ENCODE data around the gene S100A4. TPM values are rescaled to one million over a fixed set of nuclear protein-coding genes. Genes with fewer than 3 reads are reported as not detected.

The S100A4 gene
- total and polyA plus RNA-seq, 2 experiments from 2014 or later = 14.2 to 36.0 TPM

GRCh38 chr1:153532769-153533599 lies 12.6 kb downstream of the S100A4 start:
- Histone ChIP-seq H3F3A (replicated peaks; ENCODE audit: low read depth) (peaks cover 16% of the 10 kb centered on the region; the same call in 1 of the 2 replicates), H3K4me3 (peak overlapping the region; percentile 55), H3K9me2 (ENCODE audit: insufficient read depth) (no peaks in the 10 kb centered on the region), H2AFZ (peak overlapping the region; percentile 43), H3K4me2 (peak overlapping the region; percentile 78), H3K79me2 (replicated peaks; ENCODE audit: insufficient read depth) (no peaks in the 10 kb centered on the region), H3K4me1 (ENCODE audit: insufficient read depth) (peaks cover 29% of the 10 kb centered on the region), H3K27ac (ENCODE audit: low read depth) (no peak overlapping the region), H3K27me3 (ENCODE audit: insufficient read depth) (peaks cover 32% of the 10 kb centered on the region), H3K36me3 (ENCODE audit: insufficient read depth) (no peaks in the 10 kb centered on the region), H4K20me1 (replicated peaks; ENCODE audit: insufficient read depth) (no peaks in the 10 kb centered on the region)
- H3K4me3 Mint-ChIP-seq = peak overlapping the region; percentile 73
- ATAC-seq (peak; percentile 83), DNase-seq (ENCODE audit: low spot score) (peak; percentile 97)
- no peak overlapping the region for H3K27ac Mint-ChIP-seq
- H3K4me1 Mint-ChIP-seq = peaks cover 37% of the 10 kb centered on the region
- H3K36me3 Mint-ChIP-seq (ENCODE audit: low read depth) = no peaks in the 10 kb centered on the region; the same call in 2 of the 3 replicates
- peaks cover 35% of the 10 kb centered on the region for H3K27me3 Mint-ChIP-seq (ENCODE audit: insufficient read depth, low read depth, poor library complexity)
- TF ChIP-seq STAT1 (IDR thresholded peaks at IDR 0.05; ENCODE audit: unreplicated experiment) (no peak), ZNF331 (CRISPR knock-in tag; IDR thresholded peaks at IDR 0.05; ENCODE audit: low read depth) (peak; percentile 73), NANOG (IDR thresholded peaks at IDR 0.05; ENCODE audit: borderline replicate concordance) (no peak)
- TF ChIP-seq, protein P1, sequence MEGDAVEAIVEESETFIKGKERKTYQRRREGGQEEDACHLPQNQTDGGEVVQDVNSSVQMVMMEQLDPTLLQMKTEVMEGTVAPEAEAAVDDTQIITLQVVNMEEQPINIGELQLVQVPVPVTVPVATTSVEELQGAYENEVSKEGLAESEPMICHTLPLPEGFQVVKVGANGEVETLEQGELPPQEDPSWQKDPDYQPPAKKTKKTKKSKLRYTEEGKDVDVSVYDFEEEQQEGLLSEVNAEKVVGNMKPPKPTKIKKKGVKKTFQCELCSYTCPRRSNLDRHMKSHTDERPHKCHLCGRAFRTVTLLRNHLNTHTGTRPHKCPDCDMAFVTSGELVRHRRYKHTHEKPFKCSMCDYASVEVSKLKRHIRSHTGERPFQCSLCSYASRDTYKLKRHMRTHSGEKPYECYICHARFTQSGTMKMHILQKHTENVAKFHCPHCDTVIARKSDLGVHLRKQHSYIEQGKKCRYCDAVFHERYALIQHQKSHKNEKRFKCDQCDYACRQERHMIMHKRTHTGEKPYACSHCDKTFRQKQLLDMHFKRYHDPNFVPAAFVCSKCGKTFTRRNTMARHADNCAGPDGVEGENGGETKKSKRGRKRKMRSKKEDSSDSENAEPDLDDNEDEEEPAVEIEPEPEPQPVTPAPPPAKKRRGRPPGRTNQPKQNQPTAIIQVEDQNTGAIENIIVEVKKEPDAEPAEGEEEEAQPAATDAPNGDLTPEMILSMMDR (conservative IDR thresholded peaks at IDR 0.05; ENCODE audit: low read depth in 2 of 2) = peak; percentile 97 to 99
- no peaks in the 10 kb centered on the region for H3K9me3 Mint-ChIP-seq

DNA sequence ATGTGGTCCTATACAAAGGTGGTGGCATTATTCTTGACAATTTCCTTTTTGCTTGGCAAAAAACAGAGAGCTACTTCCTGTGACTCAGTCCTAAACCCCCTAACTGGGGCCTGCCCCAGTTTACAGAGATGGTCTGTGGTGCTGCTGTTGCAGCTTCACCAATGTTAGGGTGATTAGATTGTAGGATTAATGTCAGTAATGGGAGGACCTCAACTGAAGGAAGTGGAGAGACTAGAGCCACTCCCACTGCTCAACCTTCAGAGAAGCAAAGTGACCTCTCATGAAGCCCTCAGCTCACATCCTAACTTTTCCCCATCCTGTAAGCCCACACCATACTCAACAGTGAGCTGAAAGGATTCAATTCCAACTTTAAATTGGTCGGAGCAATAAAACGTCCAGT lies 13.4 kb downstream of the S100A4 start:
- Histone ChIP-seq H4K20me1 (replicated peaks; ENCODE audit: insufficient read depth) (no peaks in the 10 kb centered on the region), H3K9me2 (ENCODE audit: insufficient read depth) (no peaks in the 10 kb centered on the region), H3K27ac (ENCODE audit: low read depth) (no peak overlapping the region), H3K36me3 (ENCODE audit: insufficient read depth) (no peaks in the 10 kb centered on the region), H3K4me1 (ENCODE audit: insufficient read depth) (peaks cover 32% of the 10 kb centered on the region), H3F3A (replicated peaks; ENCODE audit: low read depth) (peaks cover 12% of the 10 kb centered on the region; the same call in 1 of the 2 replicates), H3K27me3 (ENCODE audit: insufficient read depth) (peaks cover 32% of the 10 kb centered on the region), H3K79me2 (replicated peaks; ENCODE audit: insufficient read depth) (no peaks in the 10 kb centered on the region), H3K4me3 (peak overlapping the region; percentile 55), H2AFZ (peak overlapping the region; percentile 43), H3K4me2 (peak overlapping the region; percentile 78)
- Mint-ChIP-seq H3K27ac (no peak overlapping the region), H3K4me1 (peaks cover 40% of the 10 kb centered on the region), H3K9me3 (no peaks in the 10 kb centered on the region), H3K27me3 (ENCODE audit: insufficient read depth, low read depth, poor library complexity) (peaks cover 33% of the 10 kb centered on the region), H3K4me3 (peak overlapping the region; percentile 73), H3K36me3 (ENCODE audit: low read depth) (no peaks in the 10 kb centered on the region; the same call in 2 of the 3 replicates)
- no peak for DNase-seq (ENCODE audit: low spot score)
- ATAC-seq = no peak
- TF ChIP-seq POLR2AphosphoS5 (IDR thresholded peaks at IDR 0.05; ENCODE audit: low read depth) (no peak), ETS1 (IDR thresholded peaks at IDR 0.05) (no peak), CREB1 (CRISPR knock-in tag; IDR thresholded peaks at IDR 0.05; ENCODE audit: low read depth) (no peak), ZNF331 (CRISPR knock-in tag; IDR thresholded peaks at IDR 0.05; ENCODE audit: low read depth) (no peak), EZH2 (IDR thresholded peaks at IDR 0.05; ENCODE audit: low read depth, unreplicated experiment) (no peak)
- TF ChIP-seq, protein P2, sequence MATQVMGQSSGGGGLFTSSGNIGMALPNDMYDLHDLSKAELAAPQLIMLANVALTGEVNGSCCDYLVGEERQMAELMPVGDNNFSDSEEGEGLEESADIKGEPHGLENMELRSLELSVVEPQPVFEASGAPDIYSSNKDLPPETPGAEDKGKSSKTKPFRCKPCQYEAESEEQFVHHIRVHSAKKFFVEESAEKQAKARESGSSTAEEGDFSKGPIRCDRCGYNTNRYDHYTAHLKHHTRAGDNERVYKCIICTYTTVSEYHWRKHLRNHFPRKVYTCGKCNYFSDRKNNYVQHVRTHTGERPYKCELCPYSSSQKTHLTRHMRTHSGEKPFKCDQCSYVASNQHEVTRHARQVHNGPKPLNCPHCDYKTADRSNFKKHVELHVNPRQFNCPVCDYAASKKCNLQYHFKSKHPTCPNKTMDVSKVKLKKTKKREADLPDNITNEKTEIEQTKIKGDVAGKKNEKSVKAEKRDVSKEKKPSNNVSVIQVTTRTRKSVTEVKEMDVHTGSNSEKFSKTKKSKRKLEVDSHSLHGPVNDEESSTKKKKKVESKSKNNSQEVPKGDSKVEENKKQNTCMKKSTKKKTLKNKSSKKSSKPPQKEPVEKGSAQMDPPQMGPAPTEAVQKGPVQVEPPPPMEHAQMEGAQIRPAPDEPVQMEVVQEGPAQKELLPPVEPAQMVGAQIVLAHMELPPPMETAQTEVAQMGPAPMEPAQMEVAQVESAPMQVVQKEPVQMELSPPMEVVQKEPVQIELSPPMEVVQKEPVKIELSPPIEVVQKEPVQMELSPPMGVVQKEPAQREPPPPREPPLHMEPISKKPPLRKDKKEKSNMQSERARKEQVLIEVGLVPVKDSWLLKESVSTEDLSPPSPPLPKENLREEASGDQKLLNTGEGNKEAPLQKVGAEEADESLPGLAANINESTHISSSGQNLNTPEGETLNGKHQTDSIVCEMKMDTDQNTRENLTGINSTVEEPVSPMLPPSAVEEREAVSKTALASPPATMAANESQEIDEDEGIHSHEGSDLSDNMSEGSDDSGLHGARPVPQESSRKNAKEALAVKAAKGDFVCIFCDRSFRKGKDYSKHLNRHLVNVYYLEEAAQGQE (IDR thresholded peaks at IDR 0.05; ENCODE audit: unreplicated experiment) = no peak

Data from GM23338 (cell line).